CD4-positive, alpha-beta T cell treated with Interleukin-15 for 1 hour (primary cell): ENCODE data around the gene DNA2.

Experiments used
- DNase-seq: peaks from one replicate; pipeline ENCODE4 v3.0.0-alpha.2; 2020

DNA2 gene

GRCh38 chr10:68440898-68441297 lies 30.9 kb downstream of the DNA2 start:
- DNase-seq, result no peak

- DNase-seq, result no peak
Measured at GRCh38 chr10:68435803-68436202, 36.0 kb downstream of the DNA2 start.

DNA sequence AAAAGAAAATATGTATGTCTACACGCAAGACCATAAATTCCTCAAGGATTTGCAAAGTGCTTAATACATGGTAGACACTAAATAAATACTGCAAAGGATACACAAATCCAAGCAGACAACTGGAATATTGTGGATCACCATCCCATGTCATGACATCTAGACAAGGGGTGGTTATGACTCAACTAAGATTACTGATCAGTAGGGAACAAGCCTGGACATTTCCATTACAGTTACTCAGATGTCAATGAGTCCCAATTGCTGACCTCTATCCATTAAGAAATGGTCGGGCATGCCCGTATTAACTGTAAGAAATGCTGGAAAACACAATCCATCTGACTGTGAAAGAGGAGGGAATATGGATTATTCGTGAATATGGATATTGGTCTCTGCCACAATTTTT lies 37.1 kb downstream of the DNA2 start:
- no peak for DNase-seq

GRCh38 chr10:68428396-68429104 lies 43.2 kb downstream of the DNA2 start:
- no peak for DNase-seq

GRCh38 chr10:68424454-68425014 lies 47.2 kb downstream of the DNA2 start:
- no peak for DNase-seq

DNA sequence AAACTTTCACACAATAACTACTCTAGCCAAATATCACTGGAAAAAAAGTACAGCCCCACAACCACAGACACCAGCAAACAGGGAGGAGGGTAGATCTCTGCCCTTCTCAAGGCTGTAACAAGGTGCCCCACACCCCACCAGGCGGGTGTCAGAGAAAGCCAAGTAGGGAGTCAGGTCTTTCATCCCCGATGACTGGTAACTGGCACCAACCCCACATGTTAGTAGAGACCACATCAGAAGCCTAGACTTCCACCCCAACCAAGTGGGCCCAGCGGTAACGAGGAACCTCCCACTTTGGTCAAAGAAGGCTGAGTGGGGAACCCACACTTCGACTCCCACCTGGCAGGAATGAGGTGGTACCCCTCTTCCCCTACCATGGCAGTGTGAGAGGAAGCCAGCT lies 48.3 kb downstream of the DNA2 start:
- DNase-seq, result no peak

DNA sequence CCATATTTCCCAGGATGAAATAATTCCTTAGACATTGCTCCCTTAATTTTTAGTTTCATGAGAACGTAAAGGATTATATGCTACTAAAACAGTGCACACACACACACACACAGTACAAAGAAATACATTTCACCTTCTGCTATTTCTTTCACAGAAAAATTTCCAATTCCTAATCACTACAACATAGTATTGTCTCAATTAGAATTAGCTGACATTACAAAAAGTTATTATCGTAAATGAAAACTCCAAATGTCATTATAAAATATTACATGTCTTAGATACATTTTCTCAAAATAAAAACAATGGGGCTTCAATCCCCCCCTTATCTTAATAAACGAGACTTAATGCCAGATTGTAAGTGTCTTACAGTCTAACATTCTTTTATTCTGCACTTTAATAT lies 52.4 kb downstream of the DNA2 start:
- no peak for DNase-seq

DNA sequence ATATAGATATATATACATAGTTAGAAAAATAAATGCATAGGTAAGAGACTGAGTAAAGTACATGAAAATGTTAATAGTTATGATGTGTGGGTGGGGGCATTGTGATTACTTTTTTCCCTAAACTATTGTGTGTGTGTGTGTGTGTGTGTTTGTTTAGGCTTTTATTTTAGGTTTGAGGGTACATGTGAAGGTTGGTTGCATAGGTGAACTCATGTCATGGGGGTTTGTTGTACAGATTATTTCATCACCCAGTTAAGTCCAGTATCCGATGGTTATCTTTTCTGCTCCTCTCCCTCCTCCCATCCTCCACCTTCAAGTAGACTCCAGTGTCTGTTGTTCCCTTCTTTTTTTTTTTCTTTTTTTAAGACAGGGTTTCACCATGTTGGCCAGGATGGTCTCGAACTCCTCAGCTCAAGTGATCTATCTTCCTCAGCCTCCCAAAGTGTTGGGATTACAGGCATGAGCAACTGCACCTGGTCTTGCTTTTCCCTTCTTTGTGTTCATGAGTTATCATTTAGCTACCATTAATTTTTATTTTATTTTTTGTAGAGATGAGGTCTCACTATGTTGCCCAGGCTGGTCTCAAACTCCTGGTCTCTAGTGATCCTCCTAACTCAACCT lies 62.8 kb downstream of the DNA2 start:
- no peak for DNase-seq

GRCh38 chr10:68406815-68407548 lies 64.8 kb downstream of the DNA2 start, which contains the start of gene RUFY2:
Gene RUFY2, minus strand, starts transcription at chr10:68407277. Its CDS starts 88 bp downstream, at chr10:68407189.
- peak; percentile 79 for DNase-seq

DNA sequence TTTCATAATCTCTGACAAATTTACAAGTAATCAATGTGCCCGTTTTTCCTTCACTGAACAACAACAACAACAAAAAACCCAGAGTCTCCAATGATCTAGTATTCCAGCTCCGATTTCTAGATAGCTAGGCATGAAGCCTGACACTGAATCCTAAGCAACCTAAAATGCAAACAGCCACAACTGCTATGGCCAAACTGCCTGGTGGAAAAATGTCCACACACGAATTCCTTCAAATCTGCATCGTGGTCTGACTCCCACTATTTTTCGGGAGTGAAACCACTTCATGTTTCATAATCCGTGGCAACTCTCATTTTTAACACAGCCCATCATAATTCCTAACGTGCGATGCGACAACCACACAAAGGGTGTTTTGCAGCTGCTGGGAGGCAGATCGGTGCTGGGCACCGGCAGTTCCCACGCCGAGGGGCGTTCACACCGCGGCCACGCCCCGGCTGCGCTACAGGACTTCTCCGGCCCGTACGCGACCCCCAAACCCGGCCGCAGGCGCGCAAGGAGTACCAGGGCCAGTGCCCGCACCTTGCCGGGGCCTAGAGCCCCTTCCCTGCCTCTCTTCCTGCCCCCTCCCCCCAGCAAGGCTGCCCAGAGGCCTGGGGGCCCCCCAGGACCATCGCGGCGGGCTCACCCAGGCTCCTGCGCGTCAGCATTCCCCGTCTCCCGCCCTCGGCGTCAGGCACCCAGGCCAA lies 65.5 kb downstream of the DNA2 start:
- no peak for DNase-seq

GRCh38 chr10:68403701-68404100 lies 68.1 kb downstream of the DNA2 start:
- no peak for DNase-seq

- DNase-seq, result no peak
Measured at GRCh38 chr10:68402276-68402675, 69.5 kb downstream of the DNA2 start.

- DNase-seq, result no peak
Measured at GRCh38 chr10:68397005-68397404, 74.8 kb downstream of the DNA2 start.

GRCh38 chr10:68385740-68386139 lies 86.0 kb downstream of the DNA2 start:
- DNase-seq, result no peak

DNA sequence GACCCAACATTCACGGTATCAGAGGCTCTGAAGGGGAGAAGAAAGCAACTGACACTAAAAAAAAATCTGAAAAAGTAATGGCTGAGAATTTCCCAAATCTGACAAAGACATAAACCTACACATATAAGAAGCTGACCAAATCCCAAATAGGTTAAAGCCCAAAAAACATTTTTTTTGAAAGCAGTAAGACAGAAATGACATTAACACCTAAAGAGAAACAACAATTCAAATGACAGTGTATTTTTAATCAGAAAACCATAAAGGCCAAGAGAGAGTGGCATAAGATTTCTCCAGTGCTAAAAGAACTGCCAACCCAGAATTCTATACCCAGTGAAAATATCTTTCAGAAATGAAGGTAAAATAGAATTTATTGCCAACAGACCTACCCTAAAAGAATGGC lies 100.2 kb downstream of the DNA2 start:
- no peak for DNase-seq

- no peak for DNase-seq
Measured at GRCh38 chr10:68367121-68367520, 104.7 kb downstream of the DNA2 start.

DNA sequence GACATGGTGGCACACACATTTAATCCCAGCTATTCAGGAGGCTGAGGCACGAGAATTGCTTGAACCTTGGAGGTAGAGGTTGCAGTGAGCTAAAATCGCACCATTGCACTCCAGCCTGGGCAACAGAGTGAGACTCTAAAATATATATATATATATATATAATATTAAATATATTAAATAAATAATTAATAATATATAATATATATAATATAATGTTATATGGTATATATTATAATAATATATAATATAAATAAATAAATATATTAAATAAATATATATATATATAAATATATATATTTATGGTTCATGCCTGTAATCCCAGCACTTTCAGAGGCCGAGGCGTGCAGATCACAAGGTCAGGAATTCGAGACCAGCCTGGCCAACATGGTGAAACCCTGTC lies 105.2 kb downstream of the DNA2 start:
- DNase-seq, result no peak

GRCh38 chr10:68365611-68366010 lies 106.2 kb downstream of the DNA2 start:
- DNase-seq, result no peak

GRCh38 chr10:68364101-68364886 lies 107.5 kb downstream of the DNA2 start:
- DNase-seq, result no peak
